Fibroblast of skin of abdomen (primary cell): ENCODE data around the gene RYR2.
"Not testable (repeated sequence)": the region's sequence is repeated elsewhere in the genome, so short reads cannot be mapped to it uniquely, and the experiment has no call there.

ENCODE experiments used
- DNase-seq: peaks from one replicate; pipeline ENCODE4 v3.0.0-alpha.2; 2013

The RYR2 gene

DNA sequence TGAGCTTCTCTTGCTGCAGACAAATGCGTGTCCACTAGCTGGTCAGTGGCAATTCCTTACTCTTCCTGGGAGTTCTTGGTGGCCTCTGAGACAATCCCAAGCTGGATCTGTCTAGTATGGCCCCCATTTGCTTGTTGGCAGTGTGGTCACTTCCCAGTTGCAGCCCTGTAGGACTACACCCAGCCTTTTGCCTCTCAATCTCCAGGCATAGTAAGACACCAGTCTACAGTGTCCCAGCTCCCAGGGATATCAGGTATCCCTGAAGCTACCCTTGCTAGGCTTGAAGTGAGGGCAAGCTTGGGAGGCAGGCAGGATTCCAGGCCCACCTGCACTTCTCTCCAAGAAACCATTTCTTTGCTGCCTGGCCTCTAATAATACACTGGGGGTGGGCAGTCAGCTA, 316.6 kb downstream of the RYR2 start:
- DNase-seq, result no peak

DNA sequence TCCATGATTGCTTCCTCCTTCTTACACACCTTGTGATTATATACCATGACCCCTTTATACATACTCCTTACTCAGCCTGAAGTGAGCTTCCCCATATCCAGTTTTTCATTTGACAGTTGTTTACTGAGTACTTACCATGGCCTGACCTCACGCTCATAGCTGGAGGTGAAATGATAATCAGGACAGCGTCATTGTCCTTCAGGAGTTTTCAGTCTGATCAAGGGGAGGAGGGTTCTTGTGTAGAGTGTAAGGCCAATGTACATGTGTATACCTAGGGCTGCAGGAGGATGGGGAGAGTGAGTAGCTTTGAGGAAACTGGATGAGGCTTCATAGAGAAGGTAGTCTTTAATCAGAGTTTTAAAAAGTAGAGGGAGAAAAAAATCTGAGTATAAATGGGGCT, 325.8 kb downstream of the RYR2 start:
- DNase-seq, result no peak

DNA sequence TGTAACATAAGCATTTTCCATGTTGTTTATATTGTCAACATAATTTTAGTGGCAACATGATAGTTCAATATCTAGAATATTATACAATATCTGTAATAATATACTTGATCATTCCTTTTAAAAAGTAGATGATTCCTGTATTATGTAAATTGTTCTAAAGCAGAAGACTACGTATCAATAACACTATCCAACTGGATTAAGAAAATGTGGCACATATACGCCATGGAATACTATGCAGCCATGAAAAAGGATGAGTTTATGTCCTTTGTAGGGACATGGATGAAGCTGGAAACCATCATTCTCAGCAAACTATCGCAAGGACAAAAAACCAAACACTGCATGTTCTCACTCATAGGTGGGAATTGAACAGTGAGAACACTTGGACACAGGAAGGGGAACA, 329.5 kb downstream of the RYR2 start:
- DNase-seq, result not testable (repeated sequence)

DNA sequence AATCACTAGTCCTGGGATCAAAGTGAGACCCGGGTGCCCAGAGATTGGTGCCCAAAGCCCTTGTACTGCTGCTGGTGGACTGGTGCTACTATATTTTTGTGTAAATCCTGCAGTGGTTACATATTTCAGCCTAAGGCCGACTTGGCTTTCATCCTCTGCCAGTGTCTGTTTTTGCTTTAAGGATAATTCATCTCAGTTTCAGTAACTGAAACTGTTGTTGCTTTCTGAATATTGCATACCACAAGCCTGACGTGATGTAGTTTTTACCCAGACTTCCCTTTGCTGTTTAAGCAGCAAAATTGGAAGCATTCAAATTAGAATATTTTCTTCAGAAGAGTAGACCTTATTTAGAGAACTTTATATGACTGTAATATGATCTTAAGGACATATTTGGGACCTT, 341.8 kb downstream of the RYR2 start:
- peak; percentile 81 for DNase-seq

DNA sequence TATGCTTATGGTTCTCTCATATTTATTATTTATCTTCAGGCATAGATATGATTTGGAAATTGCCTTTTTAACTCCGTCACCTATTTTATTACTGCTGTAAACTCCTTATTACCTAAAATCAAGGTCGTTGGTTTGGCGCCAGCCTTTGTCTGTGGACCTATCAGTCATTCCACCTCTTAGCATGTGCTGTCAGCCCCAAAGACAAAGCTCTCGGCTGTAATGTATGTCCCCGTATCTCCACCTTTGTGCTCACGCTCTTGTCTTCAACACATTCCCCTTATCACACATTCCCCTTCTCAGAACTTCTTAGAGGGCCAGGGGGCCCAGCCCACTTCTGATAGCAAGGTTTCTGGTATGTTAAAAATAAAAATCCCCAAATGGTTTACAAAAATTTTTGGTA, 342.2 kb downstream of the RYR2 start:
- peak; percentile 7 for DNase-seq

DNA sequence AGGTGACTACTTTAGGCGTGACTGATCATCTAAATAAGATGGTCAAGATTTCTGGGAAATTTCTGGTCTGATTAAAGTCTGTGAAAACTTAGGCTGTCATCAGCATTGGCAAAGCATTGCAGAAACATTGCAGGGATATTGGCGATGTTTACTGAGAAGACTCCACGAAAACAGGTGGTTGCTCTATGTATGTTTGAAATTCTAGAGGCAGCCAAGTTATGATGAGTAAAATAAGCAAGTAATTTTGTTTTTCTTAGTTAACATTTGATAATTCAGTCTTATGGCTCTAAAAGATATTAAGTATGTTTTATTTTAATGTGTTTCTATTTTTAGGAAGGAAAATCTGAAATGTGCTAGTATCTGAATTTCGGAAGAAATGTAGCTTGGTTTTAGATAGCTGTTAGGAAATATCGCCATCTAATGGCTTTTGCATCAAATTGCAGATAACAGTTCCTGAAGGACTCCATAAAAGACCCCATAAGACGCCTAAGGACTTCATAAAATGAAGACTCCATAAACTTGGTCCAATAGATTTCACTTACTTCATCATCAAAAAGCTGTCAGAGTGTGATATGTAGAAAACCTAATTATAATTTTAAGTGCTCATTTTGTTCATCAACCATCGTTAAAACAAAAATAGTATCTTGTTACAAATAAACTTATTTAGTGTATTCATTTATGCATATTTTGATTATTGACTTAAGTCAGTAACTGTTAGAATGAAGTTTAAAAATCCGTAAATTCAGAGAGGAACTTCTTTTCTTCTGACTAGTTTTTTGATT, 344.6 kb downstream of the RYR2 start:
- DNase-seq, result peak; percentile 35

DNA sequence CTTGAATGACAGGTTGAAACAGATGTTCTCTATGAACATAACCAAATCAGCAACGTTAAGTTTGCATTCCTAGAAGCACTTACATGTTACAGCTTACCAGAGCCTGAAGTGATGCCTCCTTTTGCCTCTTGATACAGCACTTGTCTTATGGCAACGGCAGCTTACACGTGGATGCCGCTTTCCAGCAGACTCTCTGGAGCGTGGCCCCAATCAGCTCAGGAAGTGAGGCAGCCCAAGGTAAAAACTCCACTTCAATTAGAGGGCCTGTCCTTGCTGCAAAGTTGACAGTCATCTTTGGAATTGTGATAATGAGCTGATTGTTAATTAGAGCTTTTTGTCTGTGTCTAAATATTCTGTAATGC, 345.1 kb downstream of the RYR2 start:
- DNase-seq, result no peak

DNA sequence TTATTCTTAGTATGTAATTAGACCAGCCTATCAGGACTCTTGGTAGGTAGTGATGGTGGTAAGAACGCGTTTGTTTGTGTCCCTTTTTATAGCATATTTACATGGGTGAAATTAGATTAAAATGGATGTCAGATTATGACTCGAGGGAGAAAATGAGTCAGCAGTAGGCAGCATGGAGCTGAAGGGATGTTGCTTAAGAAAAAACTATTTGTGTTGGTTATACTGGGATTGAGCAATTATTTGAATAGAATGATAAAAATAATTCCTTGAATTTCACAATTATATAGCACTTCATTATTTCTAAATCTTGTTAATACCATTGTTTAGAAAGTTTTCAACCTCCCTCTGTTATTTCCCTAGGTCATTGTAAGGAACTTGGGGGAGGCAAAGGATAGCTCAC, 348.8 kb downstream of the RYR2 start:
- DNase-seq, result peak; percentile 6

DNA sequence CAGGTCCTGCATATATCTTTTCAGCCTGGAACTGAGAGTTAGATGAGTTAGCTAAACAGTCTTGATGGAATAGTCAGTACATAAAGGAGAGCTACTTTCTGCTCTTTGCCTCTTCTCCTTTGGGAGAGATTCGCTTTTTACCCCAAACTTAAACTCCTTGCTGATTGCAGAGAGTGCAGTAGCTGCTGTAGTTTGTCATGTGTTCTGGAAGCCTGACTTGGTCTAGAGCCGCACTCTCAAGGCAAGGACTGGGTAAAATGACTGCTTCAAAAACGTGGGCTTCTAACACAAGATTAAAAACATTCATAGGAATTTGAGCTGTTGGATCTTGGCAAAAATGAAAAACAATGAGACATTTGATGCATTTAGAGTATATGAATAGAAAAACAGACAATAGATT, 351.6 kb downstream of the RYR2 start:
- DNase-seq, result no peak

DNA sequence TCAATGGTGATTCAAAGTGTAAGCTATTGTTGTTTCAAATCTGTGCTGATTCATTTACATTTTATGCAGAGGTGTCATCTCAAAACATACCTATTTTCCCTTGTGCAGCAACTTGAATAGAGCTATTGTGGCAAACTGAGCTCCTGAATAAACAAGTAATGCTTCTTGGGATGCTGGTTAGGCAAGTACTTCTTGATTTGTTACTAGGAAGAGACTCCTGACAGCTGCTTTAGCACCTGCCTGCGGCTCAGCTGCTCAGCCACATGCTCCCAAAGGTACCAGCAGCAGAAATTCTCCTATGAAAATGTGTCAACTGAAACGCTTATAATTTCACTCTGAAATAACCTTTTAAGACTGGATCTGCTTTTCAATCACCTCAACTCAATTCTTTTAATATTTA, 352.3 kb downstream of the RYR2 start:
- no peak for DNase-seq

DNA sequence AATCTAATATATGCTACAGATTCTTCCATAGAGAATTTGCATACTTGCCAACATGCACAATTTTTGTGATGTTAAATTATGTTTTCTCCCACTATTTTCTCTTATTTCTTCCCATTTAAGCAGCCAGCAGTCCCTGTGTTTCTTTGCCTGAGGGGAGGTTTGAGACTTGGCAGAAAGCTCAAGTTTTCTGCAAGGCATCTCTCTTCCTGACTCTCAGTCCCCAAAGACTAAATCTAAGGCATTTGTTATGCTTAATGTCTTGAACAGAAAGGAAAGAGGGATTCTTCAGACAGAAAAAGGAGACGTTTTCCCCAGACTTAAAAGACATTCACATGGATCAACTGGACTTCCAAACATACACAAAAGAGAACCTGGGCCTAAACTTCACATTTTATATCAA, 354.4 kb downstream of the RYR2 start:
- DNase-seq, result no peak

DNA sequence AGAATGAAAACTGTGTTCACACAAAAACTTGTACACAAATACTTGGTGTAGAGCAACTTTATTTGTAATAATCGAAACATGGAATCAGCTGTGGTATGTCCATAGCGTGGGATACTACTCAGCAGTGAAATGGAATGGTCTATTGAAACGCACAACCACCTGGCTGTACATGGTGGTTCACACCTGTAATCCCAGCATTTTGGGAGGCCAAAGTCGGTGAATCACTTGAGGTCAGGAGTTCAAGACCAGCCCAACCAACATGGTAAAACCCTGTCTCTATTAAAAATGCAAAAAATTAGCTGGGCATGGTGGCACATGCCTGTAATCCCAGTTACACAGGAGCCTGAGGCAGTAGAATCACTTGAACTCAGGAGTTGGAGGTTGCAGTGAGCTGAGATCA, 356.8 kb downstream of the RYR2 start:
- DNase-seq, result no peak

DNA sequence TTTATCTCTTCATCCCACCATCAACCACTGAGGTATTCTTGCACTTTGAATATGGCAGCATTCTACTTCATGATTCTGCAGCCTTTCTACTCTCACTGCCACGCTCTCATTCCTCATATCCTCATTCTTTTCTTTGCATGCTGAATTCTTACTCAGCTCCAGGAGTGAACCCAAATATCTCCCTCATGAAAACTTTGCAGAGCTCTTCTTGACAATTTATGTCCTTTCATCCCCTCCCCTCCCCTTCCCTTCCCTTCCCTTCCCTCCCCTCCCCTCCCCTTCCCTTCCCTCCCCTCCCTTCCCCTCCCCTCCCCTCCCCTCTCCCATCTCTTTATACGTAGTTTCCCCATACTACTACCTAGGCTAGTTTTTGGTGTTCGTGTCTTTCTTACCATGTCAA, 363.9 kb downstream of the RYR2 start:
- DNase-seq, result no peak

DNA sequence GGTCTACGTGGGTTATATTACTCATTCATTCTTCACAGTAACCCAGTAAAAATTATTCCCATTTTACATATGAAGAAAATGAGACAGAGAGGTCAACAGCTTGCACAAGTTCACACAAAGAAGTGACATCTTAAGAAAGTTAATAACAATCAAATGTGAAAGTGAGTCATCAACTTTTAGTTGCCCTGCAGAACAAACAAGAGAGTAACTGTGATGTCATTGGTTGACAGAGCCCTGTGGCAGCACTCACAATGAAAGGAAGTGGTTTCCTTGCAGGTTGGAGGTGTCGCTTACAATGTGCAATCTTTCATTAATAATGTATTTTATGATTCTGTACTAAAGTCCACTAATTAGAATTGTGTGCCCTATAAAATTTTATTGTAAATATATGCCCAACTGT, 369.6 kb downstream of the RYR2 start:
- DNase-seq, result no peak

DNA sequence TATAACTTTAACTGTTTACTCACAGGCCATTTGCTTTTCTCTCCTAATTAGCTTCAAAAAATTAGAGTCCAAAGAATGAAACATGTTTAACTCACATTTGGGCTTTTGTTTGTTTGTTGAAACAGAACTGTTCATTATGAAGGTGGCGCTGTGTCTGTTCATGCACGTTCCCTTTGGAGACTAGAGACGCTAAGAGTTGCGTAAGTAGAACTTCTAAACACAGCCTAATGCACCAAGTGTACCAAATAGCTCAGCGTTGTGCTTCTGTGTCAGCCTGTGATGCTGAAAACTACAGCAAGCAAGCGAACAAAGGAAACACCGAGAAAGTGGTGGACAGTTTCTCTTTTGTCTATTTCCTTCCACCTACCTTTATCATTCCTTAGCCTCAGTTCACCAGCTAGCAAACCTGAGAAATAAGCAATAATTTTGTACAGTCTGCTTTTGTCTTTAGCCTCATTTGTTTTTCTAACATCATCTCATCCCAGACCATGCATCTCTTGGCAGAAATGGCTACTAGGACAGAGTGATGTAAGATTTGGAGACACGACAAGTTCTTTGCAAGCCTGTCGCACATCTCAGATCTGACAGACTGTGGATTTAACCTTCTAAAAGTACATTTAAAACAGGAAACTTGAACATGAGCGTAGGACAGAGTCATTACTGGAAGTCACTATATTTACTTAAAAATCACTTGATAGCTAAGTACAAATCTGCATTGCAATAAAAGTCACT, 375.1 kb downstream of the RYR2 start:
- no peak for DNase-seq

DNA sequence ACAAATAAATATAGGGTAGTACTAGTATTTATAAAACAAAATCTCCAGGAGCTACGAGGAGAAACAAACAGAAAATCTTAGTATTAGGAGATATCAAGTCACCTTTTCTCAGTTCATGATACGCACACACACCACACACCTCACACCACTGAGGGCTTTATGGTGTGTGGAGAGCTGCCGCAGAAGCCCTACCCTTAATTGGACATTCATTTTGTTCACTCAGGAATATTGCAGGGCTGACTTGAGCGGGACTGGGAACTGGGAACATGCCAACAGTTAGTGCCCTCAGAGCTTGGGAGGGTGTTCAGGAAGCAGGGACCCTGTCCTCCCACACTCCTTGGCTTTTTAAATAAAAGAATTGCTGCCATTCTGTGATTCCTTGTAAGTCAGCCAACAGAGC, 386.8 kb downstream of the RYR2 start:
- DNase-seq, result no peak

DNA sequence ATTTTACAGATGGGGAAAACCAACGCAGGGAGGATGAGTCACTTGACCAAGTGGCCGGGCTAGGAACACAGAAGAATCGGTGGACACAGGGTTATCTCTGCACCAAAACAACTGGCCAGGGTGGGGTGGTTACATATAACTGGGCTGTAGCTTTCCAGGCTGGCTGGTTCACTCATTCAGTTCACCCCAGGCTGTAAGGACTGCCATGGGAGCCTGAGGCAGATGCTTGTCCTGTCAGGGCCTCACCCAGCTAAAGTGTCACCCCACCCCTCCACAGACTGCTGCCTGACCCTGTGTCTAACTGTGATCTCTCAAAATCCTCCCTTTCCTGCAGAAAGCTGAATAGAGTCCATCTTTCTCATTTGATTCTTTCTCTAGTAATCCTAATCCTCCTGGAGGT, 387.3 kb downstream of the RYR2 start:
- no peak for DNase-seq

DNA sequence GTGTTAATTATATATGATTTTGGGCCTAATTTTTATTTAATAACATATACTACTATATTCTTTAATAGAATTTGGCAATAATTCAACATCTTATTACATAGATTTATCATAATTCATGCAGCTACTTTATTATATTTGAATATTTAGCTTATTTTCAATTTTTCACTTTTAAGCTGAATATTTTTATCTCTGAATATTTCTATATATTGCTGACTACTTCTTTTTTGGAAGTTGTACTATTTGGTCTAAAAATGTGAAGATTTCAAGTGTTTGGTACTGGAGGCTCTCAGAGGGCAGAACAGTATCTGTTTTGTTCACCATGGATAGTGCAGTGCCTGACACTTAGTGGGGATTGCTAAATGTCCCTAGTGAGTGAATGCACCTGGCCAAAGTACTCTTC, 389.5 kb downstream of the RYR2 start:
- DNase-seq, result no peak

DNA sequence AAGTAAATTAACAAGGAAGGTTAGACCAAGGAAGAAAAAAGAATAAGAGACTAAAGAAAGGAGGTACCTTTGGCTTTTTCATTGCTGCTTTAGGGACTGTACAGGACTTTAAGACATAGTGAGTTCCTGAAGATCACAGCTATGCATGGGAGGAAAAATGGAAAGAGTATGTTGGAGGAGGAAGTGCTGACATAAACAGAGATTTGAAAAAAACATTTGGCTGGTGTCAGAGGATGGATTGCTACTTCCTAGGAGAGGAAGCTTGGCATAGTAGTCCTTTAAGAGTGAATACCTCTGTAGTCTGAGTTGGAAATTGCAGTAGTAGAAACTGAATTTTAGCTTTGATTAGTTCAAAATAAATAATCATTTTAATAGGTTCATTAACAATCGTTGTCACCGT, 398.4 kb downstream of the RYR2 start:
- DNase-seq, result no peak

DNA sequence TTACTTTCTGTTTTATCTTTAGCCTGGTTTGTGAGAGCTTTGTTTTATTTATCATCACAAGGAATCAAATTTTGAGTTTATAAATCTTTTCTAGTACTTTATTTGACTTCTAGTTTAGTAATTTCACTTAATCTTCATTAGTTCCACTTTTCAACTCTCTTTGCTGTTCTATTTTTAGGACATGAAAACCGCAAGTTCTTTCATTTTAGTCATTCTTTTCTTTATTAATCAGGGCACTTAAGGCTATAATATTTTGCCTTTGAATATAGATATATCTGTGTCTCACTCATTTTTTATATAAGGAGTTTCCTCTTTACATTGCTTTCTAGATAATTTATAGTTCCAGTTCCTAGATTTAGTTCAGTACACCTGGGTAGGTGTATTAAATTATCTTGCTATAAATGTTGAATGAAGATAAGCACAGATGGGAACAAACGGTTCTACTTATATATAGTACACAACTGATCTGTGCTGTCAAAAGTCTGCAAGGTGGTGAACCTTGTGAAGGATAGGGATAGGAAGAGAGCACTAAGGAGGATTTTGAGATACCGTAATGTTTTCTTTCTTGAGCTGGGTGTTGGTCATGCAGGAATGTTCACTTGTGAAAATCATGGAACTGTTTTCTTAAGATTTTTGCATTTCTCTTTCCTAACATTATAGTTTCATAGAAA, 402.3 kb downstream of the RYR2 start:
- DNase-seq, result no peak

DNA sequence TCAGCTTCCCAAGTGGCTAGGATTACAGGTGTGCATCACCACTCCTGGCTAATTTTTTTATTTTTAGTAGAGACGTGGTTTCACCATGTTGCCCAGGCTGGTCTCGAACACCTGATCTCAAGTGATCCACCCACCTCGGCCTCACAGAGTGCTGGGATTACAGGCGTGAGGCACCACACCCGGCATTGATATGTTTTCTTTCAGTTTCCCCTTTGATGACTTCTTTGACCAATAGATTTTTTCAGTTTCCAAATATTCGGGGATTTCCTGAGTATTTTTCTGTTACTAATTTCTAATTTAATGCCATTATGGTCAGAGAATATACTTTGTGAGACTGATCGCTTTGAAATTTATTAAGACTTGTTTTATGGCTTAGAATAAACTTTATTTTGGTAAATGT, 406.1 kb downstream of the RYR2 start:
- DNase-seq, result no peak

DNA sequence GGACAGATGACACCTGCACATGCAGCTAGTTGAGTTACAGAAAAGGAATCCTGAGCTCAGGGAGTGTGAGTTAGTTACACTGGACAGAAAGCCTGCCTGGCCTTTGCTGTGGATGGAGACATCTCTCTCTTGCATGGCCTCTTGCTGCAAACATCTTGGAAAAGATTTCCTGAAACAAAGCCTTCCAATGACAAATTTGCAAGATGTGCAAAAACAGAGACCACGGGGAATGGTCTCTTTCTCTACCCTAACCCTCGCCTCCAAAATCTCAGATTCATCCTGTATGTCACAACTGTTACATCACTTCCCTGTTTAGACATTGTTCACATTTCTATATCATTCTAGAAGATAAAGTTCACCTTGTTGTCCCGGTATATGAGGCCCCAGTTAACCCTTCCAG, 415.6 kb downstream of the RYR2 start:
- no peak for DNase-seq

DNA sequence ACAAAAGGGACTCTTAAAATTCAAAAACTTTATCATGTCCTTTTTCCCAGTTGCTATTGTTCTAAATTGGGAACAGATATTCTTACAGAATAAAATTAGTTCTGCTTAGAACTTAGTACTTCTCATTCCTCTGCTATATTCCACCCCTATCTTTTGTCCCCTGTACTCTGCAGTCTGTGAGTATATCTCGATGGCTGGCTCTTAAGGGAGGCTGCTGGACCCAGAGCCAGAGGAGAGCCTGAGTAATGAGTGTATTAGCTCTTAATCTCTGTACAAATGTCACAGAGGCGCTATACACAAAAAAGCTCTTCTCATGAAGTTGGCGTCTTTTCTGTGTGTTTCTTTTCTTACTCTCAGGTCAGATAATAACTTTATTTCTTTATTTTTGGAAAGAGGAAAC, 425.3 kb downstream of the RYR2 start:
- no peak for DNase-seq

DNA sequence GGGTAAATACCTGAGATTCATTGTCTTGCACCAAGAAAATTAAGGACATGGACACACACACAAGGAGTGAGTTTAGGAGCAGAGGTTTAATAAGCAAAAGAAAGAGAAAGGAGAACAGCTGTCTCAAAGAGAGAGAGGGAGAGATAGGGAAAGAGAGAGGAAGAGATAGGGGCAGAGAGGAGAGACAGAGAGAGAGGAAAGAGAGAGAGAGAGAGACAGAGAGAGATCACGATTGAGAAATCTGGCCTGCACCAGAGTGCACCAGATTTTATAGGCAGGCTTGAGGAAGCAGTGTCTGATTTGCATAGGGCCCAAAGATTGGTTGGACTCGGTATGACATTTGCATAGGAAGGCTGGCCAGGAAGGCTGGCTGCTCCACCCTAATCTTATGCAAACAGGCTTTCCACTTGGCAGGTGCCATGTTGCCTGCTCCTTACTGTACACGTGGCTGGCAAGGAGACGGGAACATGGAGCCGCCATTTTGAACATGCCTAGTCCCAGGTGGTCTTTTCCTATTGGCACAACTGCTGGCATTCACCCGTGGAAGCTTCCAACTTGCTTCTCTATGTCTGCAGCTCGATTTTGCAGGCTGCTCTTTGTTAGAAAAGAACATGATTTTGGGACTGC, 428.8 kb downstream of the RYR2 start:
- no peak for DNase-seq
